Heart right ventricle (tissue), 16 donors: Measurements from ENCODE around the gene SMTNL1. TPM values are rescaled to one million over a fixed set of nuclear protein-coding genes. Genes with fewer than 3 reads are reported as not detected.

Experiments used
- ATAC-seq, 8 donors: fragments of 200-7000 bp; cut with Tn5 transposase; one replicate each; pipeline ENCODE4 v1.9.1; 2020; ENCODE audit warnings: mild to moderate bottlenecking in 8 of 8, moderate library complexity in 8 of 8, moderate number of reproducible peaks in 1 of 8
- DNase-seq, 2 donors: peaks; one replicate each; pipeline ENCODE4 v3.0.0-alpha.2; 2020
- H3K27ac ChIP-seq, 10 donors: fragments of 200-600 bp; sonication (generic) in 2 of 10; one replicate each; pipeline versions ENCODE4 v1.5.0 to v1.8.0; 2020 to 2022; ENCODE audit warnings: mild to moderate bottlenecking in 3 of 10
- H3K27me3 ChIP-seq, 7 donors: fragments of 200-600 bp; one replicate each; pipeline ENCODE4 v1.8.0; 2021 to 2022; ENCODE audit warnings: mild to moderate bottlenecking in 2 of 7
- H3K36me3 ChIP-seq, 9 donors: fragments of 200-600 bp; sonication (generic) in 1 of 9; one replicate each; pipeline versions ENCODE4 v1.5.0 to v1.8.0; 2020 to 2022; ENCODE audit warnings: mild to moderate bottlenecking in 2 of 9
- H3K4me1 ChIP-seq, 9 donors: fragments of 200-600 bp; sonication (generic) in 1 of 9; one replicate each; pipeline versions ENCODE4 v1.5.0 to v1.8.0; 2020 to 2022; ENCODE audit warnings: mild to moderate bottlenecking in 4 of 9
- H3K4me3 ChIP-seq, 10 donors: fragments of 200-600 bp; sonication (generic) in 2 of 10; one replicate each; pipeline versions ENCODE4 v1.5.0 to v1.8.0; 2020 to 2022; ENCODE audit warnings: mild to moderate bottlenecking in 7 of 10, moderate library complexity in 2 of 10
- H3K9me3 ChIP-seq, 11 donors: fragments of 200-600 bp in 10 of 11; sonication (generic) in 2 of 11; one replicate each; pipeline versions ENCODE4 v1.5.0 to v1.8.0; 2013 to 2022; ENCODE audit warnings: mild to moderate bottlenecking in 2 of 11, control low read depth in 1 of 11, moderate library complexity in 1 of 11
- WGBS, 2 donors: extraction: QIAGEN DNeasy Blood & Tissue Kit; methylation state at CpG; one replicate each; pipeline ENCODE4 v1.1.7; 2013; ENCODE audit warnings: inconsistent platforms in 1 of 2; 5-methylcytosine and 5-hydroxymethylcytosine counted together
- intact Hi-C, 10 donors: fragments of 100-400 bp; cut with DNase I; formaldehyde crosslinking; loops; one replicate each; pipeline versions ENCODE4 v1.11.1 to v1.14.2; 2022
- polyA plus RNA-seq, 2 donors: library from polyadenylated mRNA; stranded (reverse); fragments of 200-250 nt; gene quantifications; one replicate each; pipeline ENCODE4 v1.2.3, GENCODE V29; 2013
- total RNA-seq, 10 donors: library from RNA; stranded (reverse); fragmentation: NEBNext Ultra II Directional in 3 of 10; extraction: Animal tissue kit (Norgen Biotek cat#: 25700) in 3 of 10; gene quantifications; one replicate each; pipeline versions ENCODE4 v1.2.1 to v1.2.4, GENCODE V29; 2021 to 2023
- TF ChIP-seq, protein P1 (sequence below), 9 donors: fragments of 200-600 bp; sonication (generic) in 2 of 9; IDR thresholded peaks; one replicate each; pipeline versions ENCODE4 v1.5.0 to v1.8.0; 2021 to 2022; ENCODE audit warnings: antibody characterized with exemption in 9 of 9, mild to moderate bottlenecking in 5 of 9, moderate library complexity in 1 of 9
- donor health status: Arrhythmogenic right ventricular cardiomyopathy.
- donor health status: ischemic (EF 13 %, LVEDD 7.1; RV severe dilation, severe dysfunction).
- donor health status: healthy with polysubstance abuse.
- donor health status: DM: no; HTN: yes; CAD: no.
- donor health status: DM: no; HTN: no; CAD: no.
- donor health status: ischemic (EF 25% LVEDD 6.9; RV normal size, moderate dysfunction).
- donor health status: ischemic (EF 25% LVEDD 5.7; RV mildly dilated, moderate dysfunction).
- donor health status: healthy.
- donor health status: DM: yes; HTN: yes; CAD: no.
- donor health status: Ischemic cardiomyopathy.
- donor health status: ischemic (EF 35%, LVEDD 5.7; RV mildly dilated, moderate dysfunction).
- donor health status: nonischemic (EF 11% LVEDD 7.7; RV severe dilation, severe dysfunction).
- donor health status: DM: yes; HTN: yes; CAD: no.
- donor health status: PGD.
- donor health status: ischemic (EF 29% LVEDD 5.4; RV normal size, mild dysfunction).
- donor health status: nonischemic (EF 23%, LVEDD 6.1; RV moderate dilation, normal function).

Gene SMTNL1
- total and polyA plus RNA-seq, 12 donors: not detected

DNA sequence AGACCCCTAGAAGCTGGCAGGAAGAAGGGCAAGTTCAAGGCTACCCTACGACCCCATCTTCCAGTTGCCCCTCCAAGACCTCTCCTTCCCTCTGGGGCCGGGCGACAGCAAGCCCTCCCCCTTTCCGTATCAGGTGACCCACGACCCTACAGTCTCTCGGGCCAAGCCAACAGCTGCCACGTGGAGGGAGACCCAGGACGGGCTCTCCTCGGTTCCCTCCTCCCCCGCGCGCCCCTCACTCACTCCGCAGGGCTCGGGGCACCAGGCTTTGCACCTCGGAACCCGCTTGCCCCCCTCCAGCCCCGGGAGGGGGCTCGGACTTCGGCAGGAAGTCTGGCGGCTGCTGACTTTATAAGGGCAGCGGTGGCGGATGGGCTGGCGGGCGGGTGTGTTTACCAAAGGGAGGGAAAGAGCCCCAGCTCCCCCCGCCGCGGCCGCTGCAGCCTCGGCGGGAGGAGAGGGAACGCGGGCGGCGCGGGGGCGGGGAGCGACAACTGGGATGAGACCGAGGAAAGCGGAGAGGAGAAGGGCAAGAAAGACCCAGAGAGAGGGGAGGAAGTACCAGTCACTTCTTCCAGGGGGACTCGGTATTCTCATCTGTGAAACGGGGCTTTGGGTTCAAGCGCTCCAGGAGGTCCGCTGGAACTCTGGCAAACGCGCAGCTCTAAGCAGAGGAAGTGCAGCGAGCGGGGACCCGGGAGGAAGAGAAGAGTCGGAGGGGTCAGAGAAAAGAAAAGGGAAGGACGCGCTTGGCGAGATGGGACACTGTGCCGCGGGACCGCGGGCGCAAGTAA lies 22.7 kb upstream of the SMTNL1 start:
- H3K4me1 ChIP-seq: peaks cover 0 to 21% (median 16%) of the 10 kb centered on the region in 9 donors
- no peaks in the 10 kb centered on the region for H3K27me3 ChIP-seq
- TF ChIP-seq, protein P1, sequence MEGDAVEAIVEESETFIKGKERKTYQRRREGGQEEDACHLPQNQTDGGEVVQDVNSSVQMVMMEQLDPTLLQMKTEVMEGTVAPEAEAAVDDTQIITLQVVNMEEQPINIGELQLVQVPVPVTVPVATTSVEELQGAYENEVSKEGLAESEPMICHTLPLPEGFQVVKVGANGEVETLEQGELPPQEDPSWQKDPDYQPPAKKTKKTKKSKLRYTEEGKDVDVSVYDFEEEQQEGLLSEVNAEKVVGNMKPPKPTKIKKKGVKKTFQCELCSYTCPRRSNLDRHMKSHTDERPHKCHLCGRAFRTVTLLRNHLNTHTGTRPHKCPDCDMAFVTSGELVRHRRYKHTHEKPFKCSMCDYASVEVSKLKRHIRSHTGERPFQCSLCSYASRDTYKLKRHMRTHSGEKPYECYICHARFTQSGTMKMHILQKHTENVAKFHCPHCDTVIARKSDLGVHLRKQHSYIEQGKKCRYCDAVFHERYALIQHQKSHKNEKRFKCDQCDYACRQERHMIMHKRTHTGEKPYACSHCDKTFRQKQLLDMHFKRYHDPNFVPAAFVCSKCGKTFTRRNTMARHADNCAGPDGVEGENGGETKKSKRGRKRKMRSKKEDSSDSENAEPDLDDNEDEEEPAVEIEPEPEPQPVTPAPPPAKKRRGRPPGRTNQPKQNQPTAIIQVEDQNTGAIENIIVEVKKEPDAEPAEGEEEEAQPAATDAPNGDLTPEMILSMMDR (IDR thresholded peaks at IDR 0.05): no peak
- peak overlapping the region; percentile 63 to 99 (median 92) for H3K4me3 ChIP-seq
- H3K36me3 ChIP-seq: peaks cover 0 to 4% (median 0%) of the 10 kb centered on the region in 9 donors
- DNase-seq: peak; percentile 63 to 73
- H3K9me3 ChIP-seq: no peaks in the 10 kb centered on the region
- intact Hi-C loops: loop anchor here in 2 of 10 donors (1.0 to 2.0 kb wide), 2 partner anchors 15 to 16 kb away; no protein-coding TSS in a partner anchor
- peak; percentile 54 to 90 (median 80) for ATAC-seq
- 0 to 1% methylated on average over 57 of the region's 57 CpGs for WGBS, 2 donors
- H3K27ac ChIP-seq: peak overlapping the region; percentile 23 to 77 (median 64)

- ATAC-seq: peak; percentile 66 to 81 (median 78)
- TF ChIP-seq, protein P1 (IDR thresholded peaks at IDR 0.05): peak in 2 of 9 donors; percentile 11 to 14
- Histone ChIP-seq H3K27me3 (no peaks in the 10 kb centered on the region), H3K4me3 (peak within 1 kb of the TSS; percentile 63 to 99 (median 92)), H3K4me1 (peaks cover 0 to 21% (median 17%) of the 10 kb centered on the region in 9 donors), H3K9me3 (no peaks in the 10 kb centered on the region), H3K27ac (peak within 1 kb of the TSS; percentile 23 to 77 (median 64)), H3K36me3 (peaks cover 0 to 4% (median 0%) of the 10 kb centered on the region in 9 donors)
- peak; percentile 54 to 70 for DNase-seq
- intact Hi-C loops: loop anchor here in 2 of 10 donors (1.0 to 2.0 kb wide), 2 partner anchors 16 to 17 kb away; no protein-coding TSS in a partner anchor
- WGBS, 2 donors: 0 to 1% methylated on average over 66 of the region's 66 CpGs
These were observed 21.9 kb upstream of the SMTNL1 start, which contains the start of gene SLC43A1 for GRCh38 chr11:57515332-57516060. Gene SLC43A1 (minus strand): TSS chr11:57515702. CDS start chr11:57514111, 1,591 bp downstream.

- no peaks in the 10 kb centered on the region for H3K27me3 ChIP-seq
- H3K27ac ChIP-seq: peak overlapping the region in 6 of 10 donors; percentile 58 to 77 (median 68)
- TF ChIP-seq, protein P1 (IDR thresholded peaks at IDR 0.05): no peak
- ATAC-seq (no peak), DNase-seq (no peak)
- peaks cover 0 to 21% (median 17%) of the 10 kb centered on the region in 9 donors for H3K4me1 ChIP-seq
- peaks cover 0 to 4% (median 0%) of the 10 kb centered on the region in 9 donors for H3K36me3 ChIP-seq
- H3K4me3 ChIP-seq: peak overlapping the region in 9 of 10 donors; percentile 63 to 99 (median 92)
- 26 to 34% methylated on average over 5 of the region's 5 CpGs for WGBS, 2 donors
- intact Hi-C loops: no loop called here
- H3K9me3 ChIP-seq: no peaks in the 10 kb centered on the region
These were observed 21.3 kb upstream of the SMTNL1 start for GRCh38 chr11:57516061-57516443.

GRCh38 chr11:57521116-57521515 lies 16.3 kb upstream of the SMTNL1 start:
- DNase-seq (no peak), ATAC-seq (no peak)
- H3K27me3 ChIP-seq: no peaks in the 10 kb centered on the region
- H3K27ac ChIP-seq: no peak overlapping the region
- TF ChIP-seq, protein P1 (IDR thresholded peaks at IDR 0.05): no peak
- H3K4me3 ChIP-seq: no peak overlapping the region
- H3K9me3 ChIP-seq: no peaks in the 10 kb centered on the region
- WGBS, 2 donors: 87 to 88% methylated on average over 2 of the region's 2 CpGs
- intact Hi-C loops: loop anchor here in 1 of 10 donors (10.0 kb wide), 1 partner anchor 176 kb away; no protein-coding TSS in a partner anchor
- peaks cover 0 to 7% (median 2%) of the 10 kb centered on the region in 9 donors for H3K4me1 ChIP-seq
- H3K36me3 ChIP-seq: peaks cover 0 to 9% (median 0%) of the 10 kb centered on the region in 9 donors
